GDM1 (cell line): ENCODE results near the gene CHTOP.
"Not testable (repeated sequence)": the region's sequence is repeated elsewhere in the genome, so short reads cannot be mapped to it uniquely, and the experiment has no call there.

Experiments
- DNase-seq: peaks from one replicate; lab custom pipeline; 2025; lab: John Stamatoyannopoulos, UW

The CHTOP gene

GRCh38 chr1:153633754-153634665 is at the start of gene CHTOP:
Gene CHTOP, plus strand, starts transcription at chr1:153634066. Its CDS starts 2,523 bp downstream, at chr1:153636589.
- DNase-seq, result peak; percentile 95

DNA sequence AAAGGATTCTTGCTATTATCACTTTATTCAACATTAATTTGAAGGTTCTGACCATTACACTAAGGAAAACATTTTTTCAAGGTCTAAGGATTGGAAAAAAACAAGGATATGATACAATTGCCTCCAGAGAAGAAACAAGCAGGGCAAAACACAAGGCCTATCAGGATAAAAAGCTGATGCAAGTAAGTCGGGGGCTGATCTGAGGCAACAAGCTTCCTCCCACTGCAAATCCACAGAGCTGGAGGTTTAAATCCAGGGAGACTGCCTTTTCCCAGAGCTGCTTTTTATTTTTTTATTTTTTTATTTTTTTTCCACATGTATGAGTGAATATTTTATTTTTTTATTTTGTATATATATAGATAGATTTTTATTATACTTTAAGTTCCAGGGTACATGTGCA is 48.9 kb upstream of the CHTOP start:
- no peak for DNase-seq

- DNase-seq, result no peak
Measured at GRCh38 chr1:153586347-153586746, 47.5 kb upstream of the CHTOP start.

GRCh38 chr1:153587314-153587713 is 46.6 kb upstream of the CHTOP start:
- no peak for DNase-seq

DNA sequence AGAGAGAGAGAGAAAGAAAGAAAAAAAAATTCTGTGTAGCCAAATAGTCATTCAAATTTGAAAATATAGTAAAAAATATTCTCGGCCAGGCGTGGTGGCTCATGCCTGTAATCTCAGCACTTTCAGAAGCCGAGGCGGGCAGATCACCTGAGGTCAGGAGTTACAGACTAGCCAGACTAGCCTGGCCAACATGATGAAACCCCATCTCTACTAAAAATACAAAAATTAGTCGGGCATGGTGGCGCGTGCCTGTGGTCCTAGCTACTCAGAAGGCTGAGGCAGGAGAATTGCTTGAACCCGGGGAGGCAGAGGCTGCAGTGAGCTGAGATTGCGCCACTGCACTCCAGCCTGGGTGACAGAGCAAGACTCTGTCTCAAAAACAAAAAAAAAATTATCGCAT is 45.8 kb upstream of the CHTOP start:
- not testable (repeated sequence) for DNase-seq

DNA sequence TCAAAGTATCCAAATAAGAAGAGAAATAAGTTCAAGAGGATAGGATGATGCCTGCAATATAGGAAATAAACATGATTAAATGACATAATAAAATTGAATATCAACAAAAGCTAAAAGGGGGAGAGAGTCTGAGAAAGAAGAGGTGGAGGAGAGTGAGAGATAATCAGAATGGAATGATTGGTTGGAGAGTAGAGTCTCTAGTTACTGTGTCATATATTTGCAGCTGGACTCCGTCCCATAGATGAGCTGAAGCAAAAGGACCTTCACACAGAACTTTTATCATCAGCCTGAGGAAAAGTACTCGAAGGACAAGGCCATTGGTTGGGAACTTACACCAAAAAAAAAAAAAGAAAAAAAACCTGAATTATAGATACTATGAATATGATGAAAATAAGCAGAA is 45.4 kb upstream of the CHTOP start:
- DNase-seq, result no peak

DNA sequence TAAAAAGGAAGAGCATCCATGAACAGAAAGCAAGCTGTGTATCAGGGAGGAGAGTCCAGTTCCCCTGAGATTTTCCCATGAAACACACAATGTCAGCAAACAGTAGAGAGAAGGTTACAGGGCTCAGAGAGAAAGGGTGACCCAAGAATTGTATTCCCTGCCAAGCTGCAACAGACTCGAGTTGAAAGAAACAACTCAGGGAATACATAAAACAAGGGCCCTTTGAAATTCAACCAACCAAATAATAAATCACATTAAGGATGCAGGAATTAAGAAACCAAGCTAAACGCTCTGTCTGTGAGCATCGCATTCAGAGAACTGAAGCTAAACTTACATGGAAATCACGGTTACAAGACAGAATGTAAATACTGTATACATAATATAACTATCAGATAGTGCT is 41.1 kb upstream of the CHTOP start:
- DNase-seq, result no peak

- no peak for DNase-seq
Measured at GRCh38 chr1:153597206-153597605, 36.7 kb upstream of the CHTOP start.

GRCh38 chr1:153598309-153599172 is 35.3 kb upstream of the CHTOP start:
- peak; percentile 91 for DNase-seq

DNA sequence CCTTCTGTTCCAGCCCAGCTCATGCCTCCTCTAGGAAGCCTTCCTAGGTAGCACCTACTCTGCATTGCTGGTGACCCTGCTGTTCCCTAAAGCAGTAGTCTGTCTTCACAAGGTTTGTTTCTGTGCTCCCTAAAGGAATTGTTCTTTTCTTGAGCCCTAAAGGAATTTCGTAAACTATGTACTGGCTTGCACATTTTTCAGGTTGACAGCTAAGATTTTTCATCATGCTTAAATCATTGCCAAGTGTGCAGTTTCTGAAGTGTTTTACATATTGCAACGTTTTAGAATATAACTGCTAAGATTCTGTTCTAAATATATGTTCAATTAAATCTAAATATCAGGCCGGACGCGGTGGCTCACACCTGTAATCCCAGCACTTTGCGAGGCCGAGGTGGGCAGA is 34.0 kb upstream of the CHTOP start:
- DNase-seq, result no peak

DNA sequence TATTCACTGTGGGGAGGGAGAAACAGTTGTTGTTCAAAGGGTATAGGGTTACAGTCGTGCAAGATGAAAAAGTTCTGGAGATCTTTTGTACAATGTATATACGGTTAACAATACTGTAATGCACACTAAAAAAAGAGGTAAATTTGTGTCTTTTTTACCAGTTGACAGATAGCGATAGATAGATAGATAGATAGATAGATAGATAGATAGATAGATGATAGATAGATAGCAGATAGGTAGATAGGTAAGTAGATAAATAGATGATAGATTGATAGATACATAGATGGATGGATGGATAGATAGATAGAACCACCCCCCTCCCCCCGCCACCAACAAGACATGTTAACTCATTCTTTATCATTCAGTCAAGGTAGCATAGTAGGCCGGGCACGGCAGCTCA is 31.1 kb upstream of the CHTOP start:
- DNase-seq, result no peak

GRCh38 chr1:153606194-153606593 is 27.7 kb upstream of the CHTOP start:
- no peak for DNase-seq

- no peak for DNase-seq
Measured at GRCh38 chr1:153607381-153607780, 26.5 kb upstream of the CHTOP start.

DNA sequence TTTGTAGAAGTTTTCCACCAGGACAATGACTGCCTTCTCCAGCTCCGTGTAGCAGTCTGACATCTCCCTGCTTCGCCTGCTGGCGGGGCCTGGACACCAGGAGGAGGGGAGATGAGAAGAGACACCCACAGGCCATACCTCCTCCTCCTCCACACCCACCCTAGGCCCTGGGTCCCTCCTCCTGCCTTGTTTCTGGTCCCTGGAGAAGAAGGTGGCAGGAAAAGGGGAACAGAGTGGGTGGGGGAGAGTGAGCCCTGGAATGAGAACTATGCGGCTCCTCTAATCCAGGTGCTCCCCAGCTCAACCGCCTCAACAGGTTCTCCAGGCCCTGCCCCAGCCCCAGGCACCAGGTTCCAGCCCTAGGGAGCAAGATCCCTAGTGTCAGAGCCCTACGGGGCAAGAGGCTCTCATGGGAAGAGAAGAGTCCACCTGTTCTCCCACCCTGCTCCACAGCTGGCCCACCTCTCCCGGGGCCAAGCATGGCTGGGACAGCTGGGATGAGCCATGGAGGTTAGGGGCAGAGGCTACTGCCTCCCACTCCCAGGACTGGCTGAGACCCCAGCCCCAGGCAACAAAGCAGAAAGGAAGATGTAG is 25.7 kb upstream of the CHTOP start:
- no peak for DNase-seq

DNA sequence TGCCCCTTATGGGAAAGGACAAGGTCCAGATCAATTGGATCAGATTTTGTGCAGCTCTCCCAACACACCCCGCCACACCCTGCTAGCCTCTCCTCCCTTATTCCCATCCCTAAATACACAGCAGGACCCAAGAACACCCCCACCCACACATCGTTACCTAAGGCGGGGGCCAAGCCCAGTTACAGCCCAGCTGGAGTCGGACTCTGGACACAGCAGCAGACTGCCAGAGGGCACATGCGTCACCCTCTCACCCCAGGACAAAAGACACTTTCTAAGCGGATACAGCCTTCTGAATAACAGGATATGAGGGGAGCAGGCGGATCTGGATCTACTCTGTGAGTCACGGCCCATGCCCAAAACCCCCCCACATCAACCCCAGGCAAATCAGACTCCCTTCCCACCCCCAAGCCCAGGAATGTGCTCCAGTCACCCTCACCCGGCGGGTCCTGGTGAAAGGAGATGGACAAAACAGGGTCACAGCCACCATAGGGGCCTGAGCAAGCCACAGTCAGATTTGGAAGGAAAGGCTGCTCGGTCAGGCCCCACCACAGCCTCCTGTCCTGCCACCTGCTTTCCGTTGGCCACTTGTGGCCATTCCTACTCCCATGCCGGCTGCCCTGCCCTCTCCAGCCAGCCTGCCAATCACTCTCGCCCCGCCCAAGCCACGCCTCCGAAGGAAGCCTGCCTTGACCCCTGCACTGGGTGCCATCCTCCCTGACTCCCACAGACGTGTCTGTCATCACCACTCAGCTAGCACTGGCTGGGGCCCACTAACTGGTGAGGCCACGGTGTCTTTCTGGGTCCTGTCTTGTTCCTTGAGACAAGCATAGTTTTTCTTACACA is 24.9 kb upstream of the CHTOP start:
- no peak for DNase-seq

DNA sequence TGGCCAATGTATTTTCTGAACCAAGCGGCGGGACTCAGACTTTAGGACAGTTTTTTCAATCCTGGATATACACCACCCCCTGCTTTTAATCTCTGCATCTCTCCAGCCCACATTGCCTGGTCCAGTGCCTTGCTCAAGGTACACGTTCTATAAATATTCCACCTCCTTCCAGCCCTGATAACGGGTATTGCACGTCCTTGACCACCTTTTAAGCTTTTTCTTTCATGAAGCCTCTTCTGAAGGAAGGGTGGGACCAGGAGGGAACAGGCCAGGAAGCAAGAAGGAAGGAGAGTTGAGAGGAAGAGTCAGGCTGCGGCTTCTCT is 24.3 kb upstream of the CHTOP start:
- DNase-seq, result no peak

- no peak for DNase-seq
Measured at GRCh38 chr1:153610334-153610733, 23.5 kb upstream of the CHTOP start.

DNA sequence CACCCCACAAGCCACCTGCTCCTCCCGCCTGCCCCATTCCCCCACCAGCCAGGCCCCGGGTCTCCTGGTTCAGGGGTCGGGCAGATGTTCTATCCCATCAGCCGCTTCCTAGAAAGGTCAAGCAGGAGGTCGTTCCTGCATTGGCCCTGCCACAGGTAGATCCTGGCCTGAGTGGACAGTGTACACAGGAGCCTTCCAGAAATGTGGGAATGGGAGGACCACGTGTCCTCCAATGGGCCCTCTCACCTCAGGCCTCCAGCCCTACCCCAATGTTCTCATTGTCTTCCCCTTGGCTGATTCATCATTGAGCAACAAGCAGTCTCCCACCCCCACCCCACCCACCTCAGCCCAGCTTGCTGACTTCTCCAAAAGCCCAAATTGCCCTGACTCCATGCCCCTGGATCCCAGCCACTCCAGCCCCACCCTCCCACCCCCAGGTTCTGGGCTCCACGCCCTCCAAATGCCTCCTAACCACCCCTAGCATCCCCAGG is 23.0 kb upstream of the CHTOP start:
- no peak for DNase-seq

DNA sequence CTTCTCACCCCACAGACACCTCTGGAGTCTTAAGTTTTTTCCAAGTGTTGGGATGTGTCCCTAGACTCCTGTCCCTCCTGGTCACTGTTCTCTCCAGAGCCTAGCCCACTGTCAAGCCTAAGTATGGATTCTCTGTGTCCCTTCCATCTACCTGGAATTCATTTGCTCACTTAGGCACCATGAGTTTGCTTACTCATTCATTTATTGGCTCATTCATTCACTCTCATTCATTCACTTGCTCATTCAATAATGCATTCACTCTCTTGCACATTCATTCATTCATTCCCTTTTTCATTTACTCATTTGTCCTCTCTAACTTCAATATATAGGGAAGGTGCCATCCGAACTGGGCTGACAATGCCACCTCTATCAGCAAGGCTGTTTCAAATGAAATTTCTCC is 22.5 kb upstream of the CHTOP start:
- DNase-seq, result no peak

DNA sequence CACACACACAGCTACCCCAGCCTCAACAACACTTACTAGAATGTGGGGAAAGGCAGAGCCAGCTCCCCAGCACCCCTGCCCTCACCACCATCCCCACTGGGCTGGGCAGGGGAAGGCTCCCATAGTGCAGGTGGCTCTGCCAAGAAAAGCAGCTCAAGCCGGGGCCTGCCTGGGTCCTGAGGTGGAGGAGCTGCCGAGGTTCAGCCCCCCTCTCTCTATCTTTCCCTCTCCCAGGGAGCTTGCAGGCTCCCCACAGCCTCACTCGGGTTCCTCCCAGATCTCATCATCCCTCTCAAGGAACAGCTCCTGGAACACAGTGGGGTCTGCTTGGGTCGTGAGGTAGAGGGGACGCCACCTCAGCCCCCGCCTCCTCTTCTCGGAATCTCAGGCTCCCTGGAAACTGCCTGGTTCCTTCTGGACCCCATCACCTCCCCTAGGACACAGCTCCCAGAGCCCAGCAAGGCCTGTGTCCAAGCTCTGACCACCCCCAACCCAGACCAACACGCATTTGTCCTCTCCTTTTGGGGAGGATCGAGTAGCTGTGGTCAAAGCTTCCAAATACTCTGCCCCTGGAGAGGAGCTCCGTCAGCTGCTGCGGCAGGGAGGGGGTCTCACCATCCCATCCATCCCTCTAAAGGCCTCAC is 21.6 kb upstream of the CHTOP start:
- no peak for DNase-seq

DNA sequence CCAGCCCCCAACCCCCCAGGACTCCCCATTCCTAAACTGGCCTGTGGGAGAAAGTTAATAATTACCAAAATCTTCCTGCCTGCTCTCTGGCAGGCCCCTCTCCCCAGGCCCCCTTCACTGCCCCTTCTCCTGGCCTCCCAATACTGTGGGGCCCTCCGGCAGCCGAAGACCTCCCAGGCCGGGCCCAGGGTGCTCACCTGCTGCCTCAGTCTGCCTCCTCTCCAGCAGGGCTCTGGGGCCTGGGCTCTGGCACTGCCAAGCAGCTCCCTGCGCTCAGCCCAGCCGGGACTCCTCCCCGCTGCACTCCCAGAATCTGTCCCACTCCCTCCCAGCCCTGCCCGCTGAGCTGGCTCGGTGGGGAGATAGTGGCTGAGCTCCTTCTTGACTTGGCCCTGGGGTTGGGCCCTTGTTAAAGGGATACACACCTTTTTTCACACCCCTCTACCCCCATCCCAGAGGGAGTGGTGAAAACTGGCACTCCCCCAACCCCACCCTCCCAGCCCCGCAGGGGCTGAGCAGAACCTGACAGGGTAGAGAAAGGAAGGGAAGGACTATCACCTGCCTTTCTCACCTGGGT is 21.0 kb upstream of the CHTOP start, which contains the start of gene S100A16:
S100A16 (minus strand) TSS at position 383 of the 577 bp plus-strand sequence. CDS start 4,986 bp downstream, outside the sequence.
- no peak for DNase-seq
